ENCODE data around the gene ZNF804B. TPM values are rescaled to one million over a fixed set of nuclear protein-coding genes. Genes with fewer than 3 reads are reported as not detected.

The ZNF804B gene
- total RNA-seq, 1 experiment from 2014 or later: not detected

DNA sequence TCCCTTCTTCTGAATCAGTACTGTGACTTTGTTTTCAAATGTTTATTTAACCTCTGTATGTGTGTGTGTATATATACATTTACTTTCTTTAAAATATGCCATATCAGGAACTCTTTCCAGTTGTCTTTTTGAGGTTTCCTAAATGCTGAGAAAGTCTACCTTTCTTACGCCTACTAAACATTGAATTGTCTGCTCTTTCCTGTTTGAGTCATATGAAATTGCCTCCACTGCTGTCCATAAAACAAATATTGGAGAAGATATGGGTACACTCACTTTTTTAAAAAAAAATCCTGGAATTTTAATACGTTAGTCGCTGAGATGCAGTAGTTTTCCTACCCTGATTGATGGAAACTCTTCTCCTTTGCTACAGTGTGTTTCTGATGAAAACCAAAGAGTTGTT is 334.8 kb downstream of the ZNF804B start:
- Histone ChIP-seq H3K27me3 (replicated peaks; ENCODE audit: insufficient read depth, low read depth, low read length, poor library complexity) (no peaks in the 10 kb centered on the region), H3K9me3 (ENCODE audit: low read depth, low read length, poor library complexity, severe bottlenecking) (no peaks in the 10 kb centered on the region), H3K27ac (ENCODE audit: low read depth, low read length, poor library complexity, severe bottlenecking) (no peak overlapping the region), H3K36me3 (ENCODE audit: insufficient read depth, low read length, poor library complexity, severe bottlenecking) (no peaks in the 10 kb centered on the region), H3K4me1 (ENCODE audit: insufficient read depth, low read length, poor library complexity, severe bottlenecking) (no peaks in the 10 kb centered on the region), H3K4me3 (ENCODE audit: low read depth, low read length, poor library complexity, severe bottlenecking) (no peak overlapping the region)
- DNase-seq (ENCODE audit: low spot score): no peak
- intact Hi-C loops (cut with micrococcal nuclease; ENCODE audit: unreplicated experiment): no loop called here
- BruUV-seq (replicated peaks): no TSS peak
- TF ChIP-seq, protein P1, sequence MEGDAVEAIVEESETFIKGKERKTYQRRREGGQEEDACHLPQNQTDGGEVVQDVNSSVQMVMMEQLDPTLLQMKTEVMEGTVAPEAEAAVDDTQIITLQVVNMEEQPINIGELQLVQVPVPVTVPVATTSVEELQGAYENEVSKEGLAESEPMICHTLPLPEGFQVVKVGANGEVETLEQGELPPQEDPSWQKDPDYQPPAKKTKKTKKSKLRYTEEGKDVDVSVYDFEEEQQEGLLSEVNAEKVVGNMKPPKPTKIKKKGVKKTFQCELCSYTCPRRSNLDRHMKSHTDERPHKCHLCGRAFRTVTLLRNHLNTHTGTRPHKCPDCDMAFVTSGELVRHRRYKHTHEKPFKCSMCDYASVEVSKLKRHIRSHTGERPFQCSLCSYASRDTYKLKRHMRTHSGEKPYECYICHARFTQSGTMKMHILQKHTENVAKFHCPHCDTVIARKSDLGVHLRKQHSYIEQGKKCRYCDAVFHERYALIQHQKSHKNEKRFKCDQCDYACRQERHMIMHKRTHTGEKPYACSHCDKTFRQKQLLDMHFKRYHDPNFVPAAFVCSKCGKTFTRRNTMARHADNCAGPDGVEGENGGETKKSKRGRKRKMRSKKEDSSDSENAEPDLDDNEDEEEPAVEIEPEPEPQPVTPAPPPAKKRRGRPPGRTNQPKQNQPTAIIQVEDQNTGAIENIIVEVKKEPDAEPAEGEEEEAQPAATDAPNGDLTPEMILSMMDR (conservative IDR thresholded peaks at IDR 0.05; ENCODE audit: low read depth, low read length): no peak
- no peak for TF ChIP-seq EZH2 (IDR thresholded peaks at IDR 0.05; ENCODE audit: borderline replicate concordance, low read depth, low read length, poor library complexity, severe bottlenecking)
- ChIA-PET POLR2A (ENCODE audit: low non-redundant PET) (no interaction called here), CTCF (no interaction called here)

DNA sequence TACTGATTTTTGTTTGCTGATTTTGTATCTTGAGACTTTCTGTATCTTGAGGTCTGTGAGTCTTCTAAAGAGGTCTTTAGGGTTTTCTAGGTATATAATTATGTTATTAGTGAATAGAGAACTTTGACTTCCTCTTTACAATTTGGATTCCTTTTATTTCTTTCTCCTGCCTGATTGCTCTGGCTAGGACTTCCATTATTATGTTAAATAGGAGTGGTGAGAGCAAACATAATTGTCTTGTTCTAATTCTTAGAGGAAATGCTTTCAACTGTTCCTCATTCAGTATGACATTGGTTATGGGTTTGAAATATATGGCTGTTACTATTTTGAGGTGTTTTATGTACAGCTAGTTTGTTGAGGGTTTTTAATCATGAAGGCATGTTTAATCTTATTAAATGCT is 344.1 kb downstream of the ZNF804B start:
- no peaks in the 10 kb centered on the region for H3K27me3 ChIP-seq (replicated peaks; ENCODE audit: insufficient read depth, low read depth, low read length, poor library complexity)
- BruUV-seq (replicated peaks): no TSS peak
- no peaks in the 10 kb centered on the region for H3K4me1 ChIP-seq (ENCODE audit: insufficient read depth, low read length, poor library complexity, severe bottlenecking)
- ChIA-PET CTCF (no interaction called here), POLR2A (ENCODE audit: low non-redundant PET) (no interaction called here)
- no peaks in the 10 kb centered on the region for H3K9me3 ChIP-seq (ENCODE audit: low read depth, low read length, poor library complexity, severe bottlenecking)
- intact Hi-C loops (cut with micrococcal nuclease; ENCODE audit: unreplicated experiment): no loop called here
- H3K27ac ChIP-seq (ENCODE audit: low read depth, low read length, poor library complexity, severe bottlenecking): no peak overlapping the region
- peak; percentile 0 for DNase-seq (ENCODE audit: low spot score)
- TF ChIP-seq, protein P1 (conservative IDR thresholded peaks at IDR 0.05; ENCODE audit: low read depth, low read length): no peak
- no peak for TF ChIP-seq EZH2 (IDR thresholded peaks at IDR 0.05; ENCODE audit: borderline replicate concordance, low read depth, low read length, poor library complexity, severe bottlenecking)
- no peak overlapping the region for H3K4me3 ChIP-seq (ENCODE audit: low read depth, low read length, poor library complexity, severe bottlenecking)
- no peaks in the 10 kb centered on the region for H3K36me3 ChIP-seq (ENCODE audit: insufficient read depth, low read length, poor library complexity, severe bottlenecking)

DNA sequence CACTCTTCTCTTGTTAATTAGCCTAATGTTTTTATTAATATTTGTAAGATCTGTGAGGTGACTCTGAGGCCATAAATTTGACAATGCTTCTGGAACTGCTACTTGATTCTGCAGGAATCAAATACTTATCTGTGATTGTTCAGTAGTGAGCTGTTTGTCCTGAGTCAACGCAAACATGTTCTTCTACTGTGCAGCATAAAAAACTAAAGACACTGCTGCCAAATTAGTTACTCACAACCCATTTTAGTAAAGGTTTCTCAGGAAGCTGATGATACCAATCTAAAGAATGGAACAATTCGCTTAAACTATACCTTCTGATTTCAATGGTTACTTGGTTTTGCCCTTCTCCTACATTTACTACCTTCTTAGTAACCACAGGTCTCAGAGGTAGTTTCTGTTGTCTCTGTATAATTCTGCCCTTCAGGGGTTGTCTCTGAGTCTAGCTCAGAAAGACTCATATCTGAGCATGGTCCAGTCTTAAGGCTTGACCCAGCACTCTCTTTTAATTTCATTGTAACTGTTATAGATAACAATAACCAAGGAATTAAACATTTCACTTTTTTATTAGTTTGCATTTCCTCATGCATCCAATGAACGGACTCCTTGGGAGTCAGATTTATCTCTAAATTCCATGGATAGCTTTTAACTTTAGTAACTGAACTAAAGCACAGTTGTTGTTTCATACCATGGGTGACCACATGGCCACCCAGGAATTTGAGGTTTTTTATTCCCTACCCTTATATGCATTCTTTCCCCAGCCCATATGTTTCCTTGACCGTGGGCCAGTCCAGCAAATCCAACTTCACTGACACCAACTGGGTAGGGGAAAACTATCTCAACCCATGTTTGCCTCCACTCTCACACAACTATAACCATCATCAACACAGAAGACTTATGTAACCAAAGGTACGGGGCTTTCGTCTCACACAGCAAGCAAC is 345.5 kb downstream of the ZNF804B start:
- Histone ChIP-seq H3K4me3 (ENCODE audit: low read depth, low read length, poor library complexity, severe bottlenecking) (no peak overlapping the region), H3K27me3 (replicated peaks; ENCODE audit: insufficient read depth, low read depth, low read length, poor library complexity) (no peaks in the 10 kb centered on the region), H3K9me3 (ENCODE audit: low read depth, low read length, poor library complexity, severe bottlenecking) (no peaks in the 10 kb centered on the region), H3K36me3 (ENCODE audit: insufficient read depth, low read length, poor library complexity, severe bottlenecking) (no peaks in the 10 kb centered on the region), H3K27ac (ENCODE audit: low read depth, low read length, poor library complexity, severe bottlenecking) (no peak overlapping the region), H3K4me1 (ENCODE audit: insufficient read depth, low read length, poor library complexity, severe bottlenecking) (no peaks in the 10 kb centered on the region)
- intact Hi-C loops (cut with micrococcal nuclease; ENCODE audit: unreplicated experiment): no loop called here
- TF ChIP-seq, protein P1 (conservative IDR thresholded peaks at IDR 0.05; ENCODE audit: low read depth, low read length): no peak
- TF ChIP-seq EZH2 (IDR thresholded peaks at IDR 0.05; ENCODE audit: borderline replicate concordance, low read depth, low read length, poor library complexity, severe bottlenecking): no peak
- no peak for DNase-seq (ENCODE audit: low spot score)
- ChIA-PET POLR2A (ENCODE audit: low non-redundant PET) (no interaction called here), CTCF (no interaction called here)
- no TSS peak for BruUV-seq (replicated peaks)
